HuH-7 (cell line): Measurements from ENCODE around the gene LPAR1.
"Not testable (repeated sequence)": the region's sequence is repeated elsewhere in the genome, so short reads cannot be mapped to it uniquely, and the experiment has no call there.

Source experiments
- DNase-seq: peaks from one replicate; pipeline ENCODE4 v3.0.0; 2011; ENCODE audit warnings: low spot score

LPAR1 gene

GRCh38 chr9:111038331-111039230, at the start of gene LPAR1:
Gene LPAR1, minus strand, starts transcription at chr9:111038470. Its CDS starts 66,353 bp downstream, at chr9:110972117.
- peak; percentile 34 for DNase-seq

GRCh38 chr9:111078391-111079038, 40.2 kb upstream of the LPAR1 start:
- no peak for DNase-seq

GRCh38 chr9:111076519-111076918, 38.2 kb upstream of the LPAR1 start:
- DNase-seq = no peak

- no peak for DNase-seq
Observed at GRCh38 chr9:111076042-111076441, 37.8 kb upstream of the LPAR1 start.

- DNase-seq = no peak
Observed at GRCh38 chr9:111074395-111074794, 36.1 kb upstream of the LPAR1 start.

GRCh38 chr9:111069183-111069582, 30.9 kb upstream of the LPAR1 start:
- no peak for DNase-seq

- no peak for DNase-seq
Observed at GRCh38 chr9:111068771-111069170, 30.5 kb upstream of the LPAR1 start.

GRCh38 chr9:111068383-111068730, 30.1 kb upstream of the LPAR1 start:
- DNase-seq = no peak

GRCh38 chr9:111066468-111066867, 28.2 kb upstream of the LPAR1 start:
- DNase-seq = no peak

- no peak for DNase-seq
Observed at GRCh38 chr9:111065414-111065813, 27.1 kb upstream of the LPAR1 start.

GRCh38 chr9:111064160-111064837, 26.0 kb upstream of the LPAR1 start:
- no peak for DNase-seq

- no peak for DNase-seq
Observed at GRCh38 chr9:111063332-111063731, 25.1 kb upstream of the LPAR1 start.

GRCh38 chr9:111058166-111058565, 19.9 kb upstream of the LPAR1 start:
- DNase-seq = no peak

- no peak for DNase-seq
Observed at GRCh38 chr9:111056538-111056937, 18.3 kb upstream of the LPAR1 start.

- no peak for DNase-seq
Observed at GRCh38 chr9:111052791-111053190, 14.5 kb upstream of the LPAR1 start.

- DNase-seq = no peak
Observed at GRCh38 chr9:111051400-111051799, 13.1 kb upstream of the LPAR1 start.

- DNase-seq = no peak
Observed at GRCh38 chr9:111050819-111051218, 12.5 kb upstream of the LPAR1 start.

GRCh38 chr9:111047287-111047686, 9.0 kb upstream of the LPAR1 start:
- DNase-seq = not testable (repeated sequence)

- DNase-seq = no peak
Observed at GRCh38 chr9:111041902-111042301, 3.6 kb upstream of the LPAR1 start.

- no peak for DNase-seq
Observed at GRCh38 chr9:111040494-111040893, 2.2 kb upstream of the LPAR1 start.

- peak; percentile 27 for DNase-seq
Observed at GRCh38 chr9:111039231-111039906, 1.1 kb upstream of the LPAR1 start.

- peak; percentile 51 for DNase-seq
Observed at GRCh38 chr9:111037708-111038330, 451 bp downstream of the LPAR1 start.
